Right atrium auricular region (tissue), 2 donors: Measurements from ENCODE around the gene OCSTAMP. TPM values are rescaled to one million over a fixed set of nuclear protein-coding genes. Genes with fewer than 3 reads are reported as not detected.

Source experiments
- DNase-seq: peaks from one replicate; pipeline ENCODE4 v3.0.0-alpha.2; 2019; ENCODE audit warnings: low spot score
- H3K27ac ChIP-seq, 2 donors: fragments of 200-600 bp; sonication (generic); 1 replicate in 1 of 2; 2 replicates in 1 of 2; pipeline ENCODE4 v1.5.1; 2016 to 2019
- H3K27me3 ChIP-seq, 2 donors: fragments of 200-600 bp; sonication (generic); one replicate each; pipeline versions ENCODE4 v1.5.1 to v1.6.0; 2017 to 2019
- H3K36me3 ChIP-seq: fragments of 200-600 bp; sonication (generic); one replicate; pipeline ENCODE4 v1.5.1; 2016
- H3K4me1 ChIP-seq, 2 donors: fragments of 200-600 bp; sonication (generic); one replicate each; pipeline versions ENCODE4 v1.5.1 to v1.6.0; 2017 to 2019
- H3K4me3 ChIP-seq, 2 donors: fragments of 200-600 bp; sonication (generic); 1 replicate in 1 of 2; 2 replicates in 1 of 2; pipeline ENCODE4 v1.5.1; 2017 to 2019; ENCODE audit warnings: mild to moderate bottlenecking in 1 of 2, moderate library complexity in 1 of 2
- H3K9me3 ChIP-seq, 2 donors: fragments of 200-600 bp; sonication (generic); one replicate each; pipeline ENCODE4 v1.5.1; 2019
- total RNA-seq, 2 donors: library from RNA; depleted of rRNA; stranded (reverse); fragments of >200 nt; gene quantifications; one replicate each; pipeline ENCODE4 v1.1.0, GENCODE V29; 2016
- TF ChIP-seq, protein P1 (sequence below), 2 donors: fragments of 200-600 bp; sonication (generic); IDR thresholded peaks; one replicate each; pipeline ENCODE4 v1.5.1; 2019; ENCODE audit warnings: antibody characterized with exemption in 2 of 2

OCSTAMP gene
- total RNA-seq, 2 donors from 2014 or later, result not detected

DNA sequence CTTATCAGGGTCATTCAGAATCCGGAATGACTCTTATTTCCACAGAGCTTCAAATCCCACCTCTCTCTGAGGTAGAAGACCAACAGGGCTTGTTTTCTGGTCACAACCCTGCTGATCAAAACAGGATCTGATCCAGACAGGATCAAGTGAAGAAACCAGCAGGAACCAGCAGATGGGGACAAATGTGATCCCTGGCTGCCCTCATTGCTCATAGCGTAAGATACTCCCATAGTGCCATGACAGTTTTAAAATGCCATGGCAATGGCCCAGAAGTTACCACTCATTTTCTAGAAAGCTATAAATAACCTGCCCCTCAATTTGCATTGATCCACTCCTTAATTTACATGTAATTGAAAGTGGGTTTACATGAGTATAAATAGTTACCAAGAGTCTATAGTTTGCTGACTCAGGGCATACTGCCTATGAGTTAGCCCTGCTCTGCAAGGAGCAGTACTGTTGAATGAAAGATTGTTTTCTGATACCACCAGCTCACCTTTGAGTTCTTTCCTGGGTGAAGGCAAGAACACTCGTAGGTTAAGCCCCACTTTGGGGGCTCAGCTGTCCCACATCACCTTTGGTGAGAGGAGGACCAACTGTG, 30.9 kb downstream of the OCSTAMP start:
- no peak overlapping the region for H3K27ac ChIP-seq
- H3K4me1 ChIP-seq, result no peaks in the 10 kb centered on the region
- TF ChIP-seq, protein P1, sequence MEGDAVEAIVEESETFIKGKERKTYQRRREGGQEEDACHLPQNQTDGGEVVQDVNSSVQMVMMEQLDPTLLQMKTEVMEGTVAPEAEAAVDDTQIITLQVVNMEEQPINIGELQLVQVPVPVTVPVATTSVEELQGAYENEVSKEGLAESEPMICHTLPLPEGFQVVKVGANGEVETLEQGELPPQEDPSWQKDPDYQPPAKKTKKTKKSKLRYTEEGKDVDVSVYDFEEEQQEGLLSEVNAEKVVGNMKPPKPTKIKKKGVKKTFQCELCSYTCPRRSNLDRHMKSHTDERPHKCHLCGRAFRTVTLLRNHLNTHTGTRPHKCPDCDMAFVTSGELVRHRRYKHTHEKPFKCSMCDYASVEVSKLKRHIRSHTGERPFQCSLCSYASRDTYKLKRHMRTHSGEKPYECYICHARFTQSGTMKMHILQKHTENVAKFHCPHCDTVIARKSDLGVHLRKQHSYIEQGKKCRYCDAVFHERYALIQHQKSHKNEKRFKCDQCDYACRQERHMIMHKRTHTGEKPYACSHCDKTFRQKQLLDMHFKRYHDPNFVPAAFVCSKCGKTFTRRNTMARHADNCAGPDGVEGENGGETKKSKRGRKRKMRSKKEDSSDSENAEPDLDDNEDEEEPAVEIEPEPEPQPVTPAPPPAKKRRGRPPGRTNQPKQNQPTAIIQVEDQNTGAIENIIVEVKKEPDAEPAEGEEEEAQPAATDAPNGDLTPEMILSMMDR (IDR thresholded peaks at IDR 0.05), result no peak
- H3K36me3 ChIP-seq, result no peaks in the 10 kb centered on the region
- no peak for DNase-seq
- H3K27me3 ChIP-seq, result no peaks in the 10 kb centered on the region
- H3K9me3 ChIP-seq, result no peaks in the 10 kb centered on the region
- H3K4me3 ChIP-seq, result no peak overlapping the region

DNA sequence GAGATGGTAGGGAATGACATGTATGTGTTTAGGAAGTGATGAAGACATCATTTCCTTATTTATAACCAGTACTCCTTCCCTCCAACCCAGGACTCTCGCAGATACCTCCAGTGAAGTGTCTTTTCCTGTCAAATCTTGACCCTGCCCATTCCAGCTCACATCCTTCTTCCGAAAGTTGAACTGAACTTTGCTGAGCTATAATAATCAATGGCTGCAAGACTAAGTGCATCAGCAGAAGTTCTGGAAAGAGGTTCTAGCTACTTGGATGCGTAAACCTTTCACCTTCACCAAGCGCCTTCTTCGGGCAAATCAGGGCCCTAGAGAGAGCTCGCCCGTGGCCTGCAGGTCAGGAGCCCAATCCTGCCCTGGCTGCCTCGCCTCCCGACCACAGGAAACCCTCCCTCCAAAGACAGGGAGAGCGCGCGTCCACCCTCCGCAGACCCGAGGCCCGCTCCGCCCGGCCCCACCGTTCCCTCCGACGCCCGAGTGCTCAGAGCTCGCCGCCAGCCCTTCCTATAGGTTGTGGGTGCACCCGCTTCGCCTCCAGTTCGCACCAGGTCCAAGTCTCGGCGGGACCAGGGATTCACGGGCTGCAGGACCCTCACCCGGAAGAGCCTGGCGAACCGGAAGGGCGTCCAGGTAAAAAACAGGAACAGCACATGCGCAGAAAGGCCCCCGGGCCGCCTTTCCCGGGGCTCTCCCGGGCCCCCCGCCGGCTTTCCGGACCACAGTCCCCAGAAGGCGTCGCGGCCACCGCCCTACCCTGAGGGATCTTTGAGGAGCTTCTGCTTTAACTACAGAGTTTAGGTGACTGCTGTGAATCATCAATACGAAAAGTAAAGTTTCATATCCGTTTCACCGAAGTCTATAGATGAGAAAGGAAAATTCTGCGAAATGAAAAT, 37.3 kb downstream of the OCSTAMP start, which contains the start of gene ZNF334:
Gene ZNF334, minus strand, starts transcription at position 617 of the 902 bp plus-strand sequence. CDS start 1,457 bp downstream, outside the sequence.
- no peaks in the 10 kb centered on the region for H3K27me3 ChIP-seq
- TF ChIP-seq, protein P1 (IDR thresholded peaks at IDR 0.05), result no peak
- no peaks in the 10 kb centered on the region for H3K9me3 ChIP-seq
- no peaks in the 10 kb centered on the region for H3K36me3 ChIP-seq
- H3K4me3 ChIP-seq, result peak within 1 kb of the TSS; percentile 59 to 69
- H3K4me1 ChIP-seq, result no peaks in the 10 kb centered on the region
- DNase-seq, result no peak
- peak within 1 kb of the TSS; percentile 56 to 63 for H3K27ac ChIP-seq

DNA sequence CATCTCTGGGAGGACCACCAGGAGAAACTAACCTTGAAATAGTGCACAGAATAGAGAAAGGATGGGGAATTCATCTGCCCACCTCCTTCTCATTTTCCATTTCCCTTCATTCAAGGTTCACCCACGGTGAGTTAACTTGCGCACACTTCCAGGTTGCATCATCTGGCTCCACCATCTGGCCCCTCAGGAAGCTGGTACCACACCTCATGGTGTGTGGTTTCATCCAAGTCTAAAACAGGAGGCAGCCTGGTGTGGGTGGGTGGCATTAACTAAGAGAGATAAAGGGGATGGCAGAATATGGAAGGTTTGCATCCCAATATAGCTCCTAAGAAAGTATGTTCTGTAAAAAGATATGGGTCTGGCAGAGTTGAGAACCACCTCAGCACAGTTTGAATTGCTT, 40.9 kb downstream of the OCSTAMP start:
- TF ChIP-seq, protein P1 (IDR thresholded peaks at IDR 0.05), result no peak
- Histone ChIP-seq H3K9me3 (no peaks in the 10 kb centered on the region), H3K27me3 (no peaks in the 10 kb centered on the region), H3K36me3 (no peaks in the 10 kb centered on the region), H3K27ac (no peak overlapping the region), H3K4me3 (no peak overlapping the region), H3K4me1 (no peaks in the 10 kb centered on the region)
- DNase-seq, result no peak

GRCh38 chr20:46507760-46508407, 42.6 kb downstream of the OCSTAMP start:
- no peak overlapping the region for H3K4me3 ChIP-seq
- H3K36me3 ChIP-seq, result no peaks in the 10 kb centered on the region
- H3K9me3 ChIP-seq, result peaks cover 0 to 8% of the 10 kb centered on the region in 2 donors
- H3K27me3 ChIP-seq, result no peaks in the 10 kb centered on the region
- no peak for DNase-seq
- TF ChIP-seq, protein P1 (IDR thresholded peaks at IDR 0.05), result no peak
- H3K4me1 ChIP-seq, result no peaks in the 10 kb centered on the region
- no peak overlapping the region for H3K27ac ChIP-seq

GRCh38 chr20:46505506-46505905, 44.9 kb downstream of the OCSTAMP start:
- no peak overlapping the region for H3K4me3 ChIP-seq
- H3K9me3 ChIP-seq, result peaks cover 13 to 32% of the 10 kb centered on the region in 2 donors
- no peaks in the 10 kb centered on the region for H3K4me1 ChIP-seq
- DNase-seq, result no peak
- no peaks in the 10 kb centered on the region for H3K36me3 ChIP-seq
- no peaks in the 10 kb centered on the region for H3K27me3 ChIP-seq
- TF ChIP-seq, protein P1 (IDR thresholded peaks at IDR 0.05), result no peak
- no peak overlapping the region for H3K27ac ChIP-seq
